T-helper 1 cell treated with Interleukin-12 subunit alpha and Interleukin-12 subunit beta and Interleukin-4 antibody, amounts not matched to agents 30 μg/mL and 1 μg/mL, for 36 hours (primary cell): ENCODE data around the gene PPP1R13B.

ENCODE experiments used
- H3K27ac Mint-ChIP-seq: one replicate; pipeline ENCODE4 v1.8.0; 2021; ENCODE audit warnings: mild to moderate bottlenecking, mixed read lengths
- H3K27me3 Mint-ChIP-seq: one replicate; pipeline ENCODE4 v1.8.0; 2021; ENCODE audit warnings: low read depth, mixed read lengths
- H3K36me3 Mint-ChIP-seq: one replicate; pipeline ENCODE4 v1.8.0; 2021; ENCODE audit warnings: low read depth, mixed read lengths
- H3K4me1 Mint-ChIP-seq: one replicate; pipeline ENCODE4 v1.8.0; 2021; ENCODE audit warnings: low read depth, mixed read lengths
- H3K4me3 Mint-ChIP-seq: one replicate; pipeline ENCODE4 v1.8.0; 2021; ENCODE audit warnings: mild to moderate bottlenecking, moderate library complexity, mixed read lengths
- H3K9me3 Mint-ChIP-seq: one replicate; pipeline ENCODE4 v1.8.0; 2021; ENCODE audit warnings: mixed read lengths

Gene PPP1R13B

GRCh38 chr14:103886304-103887169 lies 39.2 kb upstream of the PPP1R13B start:
- Mint-ChIP-seq H3K4me1 (no peaks in the 10 kb centered on the region), H3K36me3 (no peaks in the 10 kb centered on the region)

DNA sequence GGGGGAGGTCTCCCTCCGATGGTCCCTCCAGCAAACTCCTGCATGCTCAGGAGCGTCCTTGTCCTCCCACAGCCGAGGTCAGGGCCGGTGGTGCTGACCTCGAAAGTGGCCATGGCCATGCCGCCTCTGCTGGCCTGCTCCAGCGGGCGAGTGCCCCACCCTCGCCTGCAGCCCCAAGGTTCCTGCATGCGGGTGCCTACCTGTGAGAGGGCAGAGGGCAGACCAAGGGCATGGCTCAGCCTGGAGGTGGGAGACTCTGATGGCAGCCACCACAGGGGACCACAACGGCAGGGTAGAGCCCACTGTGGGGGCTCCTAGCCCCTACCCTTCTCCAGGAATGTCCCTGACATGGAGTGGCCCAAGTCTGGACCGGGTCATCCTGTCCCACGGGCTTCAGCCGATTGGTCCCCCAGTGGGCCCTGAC lies 38.1 kb upstream of the PPP1R13B start:
- no peaks in the 10 kb centered on the region for H3K36me3 Mint-ChIP-seq
- no peak overlapping the region for H3K27ac Mint-ChIP-seq
- no peaks in the 10 kb centered on the region for H3K4me1 Mint-ChIP-seq
- no peaks in the 10 kb centered on the region for H3K9me3 Mint-ChIP-seq
- no peaks in the 10 kb centered on the region for H3K27me3 Mint-ChIP-seq
- no peak overlapping the region for H3K4me3 Mint-ChIP-seq

More at GRCh38 chr14:103886304-103887169, 39.2 kb upstream of the PPP1R13B start:
- H3K27me3 Mint-ChIP-seq, result no peaks in the 10 kb centered on the region
- no peaks in the 10 kb centered on the region for H3K9me3 Mint-ChIP-seq
- H3K4me3 Mint-ChIP-seq, result no peak overlapping the region
- H3K27ac Mint-ChIP-seq, result no peak overlapping the region

GRCh38 chr14:103884854-103885253 lies 37.5 kb upstream of the PPP1R13B start:
- H3K36me3 Mint-ChIP-seq, result no peaks in the 10 kb centered on the region
- H3K27ac Mint-ChIP-seq, result no peak overlapping the region
- no peak overlapping the region for H3K4me3 Mint-ChIP-seq
- H3K9me3 Mint-ChIP-seq, result no peaks in the 10 kb centered on the region
- peaks cover 3% of the 10 kb centered on the region for H3K4me1 Mint-ChIP-seq
- H3K27me3 Mint-ChIP-seq, result no peaks in the 10 kb centered on the region

- H3K27me3 Mint-ChIP-seq, result no peaks in the 10 kb centered on the region
- H3K4me1 Mint-ChIP-seq, result peaks cover 6% of the 10 kb centered on the region
- no peaks in the 10 kb centered on the region for H3K36me3 Mint-ChIP-seq
- no peaks in the 10 kb centered on the region for H3K9me3 Mint-ChIP-seq
- no peak overlapping the region for H3K27ac Mint-ChIP-seq
- no peak overlapping the region for H3K4me3 Mint-ChIP-seq
These were observed 35.8 kb upstream of the PPP1R13B start for GRCh38 chr14:103883263-103883523.

- no peaks in the 10 kb centered on the region for H3K9me3 Mint-ChIP-seq
These were observed 35.3 kb upstream of the PPP1R13B start for GRCh38 chr14:103882503-103883262.

DNA sequence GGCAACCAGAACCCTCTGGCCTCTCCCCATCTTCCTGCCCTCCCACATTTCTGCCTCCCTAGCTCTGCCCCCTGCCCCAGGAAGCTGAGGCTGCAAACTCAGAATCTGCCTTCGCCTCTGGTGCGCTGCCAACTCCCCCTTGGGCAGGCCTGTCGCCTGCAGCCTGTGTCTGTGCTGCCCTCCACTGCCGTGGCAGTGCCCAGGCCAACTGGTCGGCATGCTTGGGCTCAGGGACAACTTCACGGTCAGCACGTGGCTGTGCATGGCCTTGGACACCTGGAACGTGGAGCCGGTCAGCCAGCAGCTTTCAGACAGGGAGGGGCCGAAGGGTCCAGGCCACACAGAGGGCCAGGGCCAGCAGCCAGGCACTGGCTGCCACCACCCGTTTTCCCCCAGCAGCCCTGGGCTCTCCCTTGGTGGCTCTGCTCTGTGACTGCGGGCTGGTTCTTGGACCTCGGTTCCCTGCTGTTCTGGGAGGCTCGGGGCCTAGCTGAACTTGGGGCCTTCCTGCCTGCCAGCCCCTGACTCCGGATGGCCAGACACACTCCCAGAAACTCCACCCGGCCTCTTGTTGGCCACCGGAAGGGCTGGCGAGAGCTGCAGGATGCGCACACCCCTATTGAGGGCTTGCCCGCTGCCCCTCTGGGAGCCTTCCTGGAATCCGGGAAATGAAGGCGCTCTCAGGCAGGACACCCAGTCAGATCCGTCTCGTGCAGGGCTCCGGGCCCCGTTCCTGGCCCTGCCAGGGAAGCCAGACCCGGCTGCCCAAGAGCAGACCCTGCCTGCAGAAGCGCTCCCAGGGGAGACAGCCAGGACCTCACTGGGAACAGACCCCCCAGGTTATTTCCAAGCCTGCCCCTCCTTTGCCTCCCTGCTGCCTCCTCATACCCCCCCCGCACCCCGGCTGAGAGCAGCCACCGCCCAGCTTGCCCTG lies 34.2 kb upstream of the PPP1R13B start:
- Mint-ChIP-seq H3K27ac (no peak overlapping the region), H3K36me3 (no peaks in the 10 kb centered on the region), H3K4me1 (peaks cover 8% of the 10 kb centered on the region), H3K27me3 (no peaks in the 10 kb centered on the region), H3K4me3 (no peak overlapping the region), H3K9me3 (no peaks in the 10 kb centered on the region)

More at GRCh38 chr14:103882503-103883262, 35.3 kb upstream of the PPP1R13B start:
- Mint-ChIP-seq H3K4me1 (peaks cover 6% of the 10 kb centered on the region), H3K27ac (no peak overlapping the region), H3K36me3 (no peaks in the 10 kb centered on the region), H3K27me3 (no peaks in the 10 kb centered on the region), H3K4me3 (no peak overlapping the region)

- peak overlapping the region; percentile 48 for H3K4me3 Mint-ChIP-seq
- H3K36me3 Mint-ChIP-seq, result no peaks in the 10 kb centered on the region
- H3K27ac Mint-ChIP-seq, result no peak overlapping the region
- H3K9me3 Mint-ChIP-seq, result no peaks in the 10 kb centered on the region
- H3K27me3 Mint-ChIP-seq, result no peaks in the 10 kb centered on the region
- peaks cover 8% of the 10 kb centered on the region for H3K4me1 Mint-ChIP-seq
These were observed 33.2 kb upstream of the PPP1R13B start for GRCh38 chr14:103880348-103881267.

- H3K4me3 Mint-ChIP-seq, result peak overlapping the region; percentile 48
- H3K9me3 Mint-ChIP-seq, result no peaks in the 10 kb centered on the region
- H3K27ac Mint-ChIP-seq, result no peak overlapping the region
- peaks cover 11% of the 10 kb centered on the region for H3K4me1 Mint-ChIP-seq
- H3K27me3 Mint-ChIP-seq, result no peaks in the 10 kb centered on the region
- H3K36me3 Mint-ChIP-seq, result no peaks in the 10 kb centered on the region
These were observed 32.4 kb upstream of the PPP1R13B start for GRCh38 chr14:103879570-103880347.

DNA sequence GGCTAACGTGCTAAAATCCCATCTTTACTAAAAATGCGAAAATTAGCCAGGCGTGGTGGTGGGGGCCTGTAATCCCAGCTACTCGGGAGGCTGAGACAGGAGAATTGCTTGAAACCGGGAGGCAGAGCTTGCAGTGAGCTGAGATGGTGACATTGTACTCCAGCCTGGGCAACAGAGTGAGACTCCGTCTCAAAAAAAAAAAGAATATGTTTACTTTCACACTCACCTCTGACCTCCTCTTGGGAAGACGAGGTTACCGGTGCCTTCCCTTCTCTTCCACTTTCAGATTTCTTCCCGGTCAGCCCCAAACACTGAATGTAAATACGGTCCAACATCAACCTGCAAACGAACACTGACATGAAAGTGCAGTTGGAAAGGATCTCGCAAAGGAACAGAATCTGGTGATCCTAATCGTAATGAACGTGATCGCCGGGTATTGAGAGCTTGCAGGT lies 31.8 kb upstream of the PPP1R13B start:
- Mint-ChIP-seq H3K27ac (no peak overlapping the region), H3K4me3 (no peak overlapping the region), H3K36me3 (no peaks in the 10 kb centered on the region), H3K27me3 (no peaks in the 10 kb centered on the region), H3K4me1 (peaks cover 12% of the 10 kb centered on the region), H3K9me3 (no peaks in the 10 kb centered on the region)

- Mint-ChIP-seq H3K4me1 (peaks cover 12% of the 10 kb centered on the region), H3K9me3 (no peaks in the 10 kb centered on the region), H3K27ac (no peak overlapping the region), H3K27me3 (no peaks in the 10 kb centered on the region), H3K36me3 (no peaks in the 10 kb centered on the region), H3K4me3 (no peak overlapping the region)
These were observed 30.8 kb upstream of the PPP1R13B start for GRCh38 chr14:103878180-103878579.

- no peak overlapping the region for H3K4me3 Mint-ChIP-seq
- H3K27ac Mint-ChIP-seq, result no peak overlapping the region
- H3K27me3 Mint-ChIP-seq, result no peaks in the 10 kb centered on the region
- H3K4me1 Mint-ChIP-seq, result peaks cover 13% of the 10 kb centered on the region
- no peaks in the 10 kb centered on the region for H3K9me3 Mint-ChIP-seq
- no peaks in the 10 kb centered on the region for H3K36me3 Mint-ChIP-seq
These were observed 27.6 kb upstream of the PPP1R13B start for GRCh38 chr14:103875010-103875409.

- peaks cover 10% of the 10 kb centered on the region for H3K4me1 Mint-ChIP-seq
- no peaks in the 10 kb centered on the region for H3K27me3 Mint-ChIP-seq
- no peaks in the 10 kb centered on the region for H3K36me3 Mint-ChIP-seq
- no peaks in the 10 kb centered on the region for H3K9me3 Mint-ChIP-seq
- H3K27ac Mint-ChIP-seq, result peak overlapping the region; percentile 82
- peak overlapping the region; percentile 81 for H3K4me3 Mint-ChIP-seq
These were observed 25.2 kb upstream of the PPP1R13B start for GRCh38 chr14:103872481-103873113.
